K562 (cell line): ENCODE data around the gene MYRIP. TPM values are rescaled to one million over a fixed set of nuclear protein-coding genes. Genes with fewer than 3 reads are reported as not detected.

Source experiments
- ILK ChIP-seq: fragments of 450-650 bp; IDR thresholded peaks from 2 replicates; pipeline ENCODE4 v1.6.1; 2016; ENCODE audit warnings: missing genetic modification characterization, low read depth, mild to moderate bottlenecking, missing compliant biosample characterization, moderate library complexity, borderline replicate concordance
- KAT2B ChIP-seq: IDR thresholded peaks from one replicate; pipeline ENCODE4 v1.6.1; 2012; ENCODE audit warnings: low read depth, mild to moderate bottlenecking, control low read depth, inconsistent platforms, low read length, moderate library complexity
- POLR2G ChIP-seq: fragments of 200-400 bp; formaldehyde crosslinking; IDR thresholded peaks from 2 replicates; pipeline ENCODE4 v1.6.1; 2017; ENCODE audit warnings: low read depth, mild to moderate bottlenecking, antibody characterized with exemption, low read length, moderate library complexity
- SMAD3 ChIP-seq: fragments of 450-650 bp; formaldehyde crosslinking; conservative IDR thresholded peaks from 2 replicates; pipeline ENCODE4 v1.4.0; 2020; ENCODE audit warnings: mild to moderate bottlenecking
- TSHZ1 ChIP-seq: fragments of 250-450 bp; sonication (Bioruptor Pico); IDR thresholded peaks from 2 replicates; pipeline ENCODE4 v1.4.0; 2020; ENCODE audit warnings: mild to moderate bottlenecking, moderate library complexity
- ZNF644 ChIP-seq: fragments of 200-800 bp; sonication (Bioruptor generic); IDR thresholded peaks from 2 replicates; pipeline ENCODE4 v1.6.1; 2016; ENCODE audit warnings: low read depth, missing genetic modification characterization, missing compliant biosample characterization
- polyA plus RNA-seq, 8 experiments: library from polyadenylated mRNA; depleted of rRNA in 4 of 8; stranded (reverse) in 5 of 8; unstranded in 3 of 8; fragments of >200 nt; fragmentation: Nextera tagmentation in 2 of 8; fragmentation: Illumina TruSeq in 1 of 8; extraction: Ambion mirVana in 2 of 8; extraction: Trizol in 1 of 8; gene quantifications; 2 replicates each; pipeline versions ENCODE4 v1.2.1 to v1.2.3, GENCODE V29; 2011 to 2014; ENCODE audit warnings: inconsistent platforms in 1 of 8, missing spikeins in 1 of 8
- total RNA-seq, 7 experiments: library from RNA; depleted of rRNA in 6 of 7; stranded (reverse); fragments of >200 nt in 6 of 7; fragmentation: Illumina TruSeq in 2 of 7; extraction: Trizol in 2 of 7; gene quantifications; 2 replicates each; pipeline versions ENCODE4 v1.2.1 to v1.2.3, GENCODE V29; 2011 to 2021; ENCODE audit warnings: low replicate concordance in 1 of 7
- TF ChIP-seq, protein P1 (sequence below): fragments of 250-450 bp; sonication (Bioruptor Pico); IDR thresholded peaks from 2 replicates; pipeline ENCODE4 v1.5.0; 2020; ENCODE audit warnings: mild to moderate bottlenecking
- TF ChIP-seq, protein P2 (sequence below): sonication (generic); formaldehyde crosslinking; IDR thresholded peaks from 2 replicates; pipeline ENCODE4 v1.8.1; 2023; ENCODE audit warnings: mild to moderate bottlenecking, missing genetic modification reagents
- TF ChIP-seq, protein P3 (sequence below): fragments of 250-450 bp; sonication (Bioruptor Pico); IDR thresholded peaks from 2 replicates; pipeline ENCODE4 v1.6.1; 2021; ENCODE audit warnings: mild to moderate bottlenecking
- TF ChIP-seq, protein P4 (sequence below), 2 experiments: fragments of 200-800 bp in 1 of 2; sonication (Bioruptor generic) in 1 of 2; sonication (generic) in 1 of 2; formaldehyde crosslinking in 1 of 2; IDR thresholded peaks in 1 of 2; conservative IDR thresholded peaks in 1 of 2; 2 replicates each; pipeline versions ENCODE4 v1.5.0 to v1.6.1; 2016 to 2020; ENCODE audit warnings: missing compliant biosample characterization in 1 of 2, missing genetic modification characterization in 1 of 2, missing genetic modification reagents in 1 of 2

MYRIP gene
- total and polyA plus RNA-seq, 9 of the 15 experiments (the other 6 are each of a cell fraction or from before 2014, with no cell fraction given), result 0.03 to 0.12 TPM; not detected in 7

DNA sequence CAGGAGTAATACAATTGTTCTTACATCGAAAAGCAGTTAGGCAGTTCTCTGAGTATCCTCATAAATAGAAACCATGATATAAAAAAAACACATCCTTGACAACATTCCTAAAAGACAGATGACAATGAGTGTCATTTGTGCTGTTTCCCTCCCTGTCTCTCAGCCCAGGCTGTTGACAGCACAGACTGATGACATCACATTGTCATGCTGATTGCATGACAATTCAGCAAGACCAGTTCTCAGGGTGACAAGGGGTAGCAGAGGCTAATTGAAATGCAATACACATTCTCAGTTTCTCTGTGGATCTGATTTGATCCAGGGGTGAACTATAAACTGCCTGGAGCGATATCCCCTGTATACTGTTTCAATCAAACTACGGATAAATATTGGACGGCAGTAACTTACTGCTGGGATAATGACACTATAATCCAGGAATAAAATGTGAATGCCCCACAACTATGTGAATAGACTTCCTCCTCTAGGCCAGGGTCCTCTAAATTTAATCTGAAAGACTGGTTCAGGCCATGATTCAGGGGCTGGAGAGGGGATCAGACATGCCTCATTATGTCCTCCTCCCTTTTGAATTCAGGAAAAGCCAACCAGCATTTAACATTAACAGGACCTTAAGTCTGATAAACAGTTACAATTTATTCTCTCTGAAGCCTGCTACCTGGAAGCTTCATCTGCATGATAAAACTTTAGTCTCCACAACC, 483.4 kb downstream of the MYRIP start (continued):
- no peak for TF ChIP-seq ILK (tag)
- TF ChIP-seq, protein P1, sequence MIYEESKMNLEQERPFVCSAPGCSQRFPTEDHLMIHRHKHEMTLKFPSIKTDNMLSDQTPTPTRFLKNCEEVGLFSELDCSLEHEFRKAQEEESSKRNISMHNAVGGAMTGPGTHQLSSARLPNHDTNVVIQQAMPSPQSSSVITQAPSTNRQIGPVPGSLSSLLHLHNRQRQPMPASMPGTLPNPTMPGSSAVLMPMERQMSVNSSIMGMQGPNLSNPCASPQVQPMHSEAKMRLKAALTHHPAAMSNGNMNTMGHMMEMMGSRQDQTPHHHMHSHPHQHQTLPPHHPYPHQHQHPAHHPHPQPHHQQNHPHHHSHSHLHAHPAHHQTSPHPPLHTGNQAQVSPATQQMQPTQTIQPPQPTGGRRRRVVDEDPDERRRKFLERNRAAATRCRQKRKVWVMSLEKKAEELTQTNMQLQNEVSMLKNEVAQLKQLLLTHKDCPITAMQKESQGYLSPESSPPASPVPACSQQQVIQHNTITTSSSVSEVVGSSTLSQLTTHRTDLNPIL (CRISPR knock-in tag), result no peak
- no peak for TF ChIP-seq SMAD3
- no peak for TF ChIP-seq KAT2B
- TF ChIP-seq, protein P2, sequence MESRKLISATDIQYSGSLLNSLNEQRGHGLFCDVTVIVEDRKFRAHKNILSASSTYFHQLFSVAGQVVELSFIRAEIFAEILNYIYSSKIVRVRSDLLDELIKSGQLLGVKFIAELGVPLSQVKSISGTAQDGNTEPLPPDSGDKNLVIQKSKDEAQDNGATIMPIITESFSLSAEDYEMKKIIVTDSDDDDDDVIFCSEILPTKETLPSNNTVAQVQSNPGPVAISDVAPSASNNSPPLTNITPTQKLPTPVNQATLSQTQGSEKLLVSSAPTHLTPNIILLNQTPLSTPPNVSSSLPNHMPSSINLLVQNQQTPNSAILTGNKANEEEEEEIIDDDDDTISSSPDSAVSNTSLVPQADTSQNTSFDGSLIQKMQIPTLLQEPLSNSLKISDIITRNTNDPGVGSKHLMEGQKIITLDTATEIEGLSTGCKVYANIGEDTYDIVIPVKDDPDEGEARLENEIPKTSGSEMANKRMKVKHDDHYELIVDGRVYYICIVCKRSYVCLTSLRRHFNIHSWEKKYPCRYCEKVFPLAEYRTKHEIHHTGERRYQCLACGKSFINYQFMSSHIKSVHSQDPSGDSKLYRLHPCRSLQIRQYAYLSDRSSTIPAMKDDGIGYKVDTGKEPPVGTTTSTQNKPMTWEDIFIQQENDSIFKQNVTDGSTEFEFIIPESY (CRISPR knock-in tag), result no peak
- no peak for TF ChIP-seq TSHZ1
- TF ChIP-seq, protein P3, sequence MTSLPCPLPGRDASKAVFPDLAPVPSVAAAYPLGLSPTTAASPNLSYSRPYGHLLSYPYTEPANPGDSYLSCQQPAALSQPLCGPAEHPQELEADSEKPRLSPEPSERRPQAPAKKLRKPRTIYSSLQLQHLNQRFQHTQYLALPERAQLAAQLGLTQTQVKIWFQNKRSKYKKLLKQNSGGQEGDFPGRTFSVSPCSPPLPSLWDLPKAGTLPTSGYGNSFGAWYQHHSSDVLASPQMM (CRISPR knock-in tag), result no peak
- no peak for TF ChIP-seq ZNF644 (tag)
- TF ChIP-seq POLR2G, result no peak
- TF ChIP-seq, protein P4, sequence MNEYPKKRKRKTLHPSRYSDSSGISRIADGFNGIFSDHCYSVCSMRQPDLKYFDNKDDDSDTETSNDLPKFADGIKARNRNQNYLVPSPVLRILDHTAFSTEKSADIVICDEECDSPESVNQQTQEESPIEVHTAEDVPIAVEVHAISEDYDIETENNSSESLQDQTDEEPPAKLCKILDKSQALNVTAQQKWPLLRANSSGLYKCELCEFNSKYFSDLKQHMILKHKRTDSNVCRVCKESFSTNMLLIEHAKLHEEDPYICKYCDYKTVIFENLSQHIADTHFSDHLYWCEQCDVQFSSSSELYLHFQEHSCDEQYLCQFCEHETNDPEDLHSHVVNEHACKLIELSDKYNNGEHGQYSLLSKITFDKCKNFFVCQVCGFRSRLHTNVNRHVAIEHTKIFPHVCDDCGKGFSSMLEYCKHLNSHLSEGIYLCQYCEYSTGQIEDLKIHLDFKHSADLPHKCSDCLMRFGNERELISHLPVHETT (CRISPR knock-in tag; conservative IDR thresholded peaks at IDR 0.05 in 1 of 2, IDR thresholded peaks at IDR 0.05 in 1 of 2), result 0 out of 4 replicates have a peak, but pooled peaks of 1 of the 2 experiments have one; percentile 22
